Measurements from ENCODE around the gene TBC1D7. TPM values are rescaled to one million over a fixed set of nuclear protein-coding genes. Genes with fewer than 3 reads are reported as not detected.

The TBC1D7 gene
- total RNA-seq, 1 experiment from 2014 or later = 152 TPM

DNA sequence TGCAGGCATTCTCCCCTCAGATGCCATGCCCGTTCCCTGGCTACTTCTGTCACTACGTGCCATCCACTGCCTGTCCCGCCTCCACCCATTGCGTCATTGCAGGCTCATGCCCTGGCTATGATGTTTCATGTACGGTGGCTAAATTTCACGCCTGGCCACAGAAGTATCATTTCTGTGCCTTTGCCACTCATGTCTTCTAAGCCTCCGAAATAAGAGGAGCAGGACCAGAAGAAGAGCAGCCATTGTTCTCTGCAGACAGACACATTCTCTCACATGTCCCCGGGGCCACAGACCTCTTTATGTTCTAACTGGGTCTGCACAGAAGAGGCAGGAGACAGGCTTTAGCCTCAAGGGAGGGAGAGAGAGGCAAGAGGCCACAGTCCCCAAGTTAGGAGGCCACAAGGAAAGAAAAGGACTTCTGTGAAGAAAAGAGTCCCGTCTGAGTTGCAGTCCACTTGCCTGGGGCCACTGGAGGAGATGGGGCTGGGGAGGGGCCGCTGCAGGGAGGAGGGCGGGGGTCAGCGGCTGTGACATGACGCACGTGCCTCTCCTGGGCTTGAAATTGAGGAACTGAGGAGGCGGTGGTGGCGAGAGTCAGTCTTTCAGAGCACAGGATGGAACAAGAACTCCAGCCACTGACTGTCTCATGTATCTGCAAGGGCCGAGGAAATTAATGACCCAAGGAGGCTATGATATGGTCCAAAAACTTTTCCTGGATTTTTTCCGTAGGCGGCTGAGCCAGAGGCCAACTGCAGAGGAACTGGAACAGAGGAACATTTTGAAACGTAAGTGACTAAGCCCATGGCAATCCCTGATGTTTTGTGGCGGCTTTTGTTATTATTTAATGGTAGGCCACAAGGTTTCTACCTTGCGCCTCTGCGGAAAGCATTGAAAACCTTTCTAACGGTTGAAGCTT lies 55.9 kb downstream of the TBC1D7 start:
- BruUV-seq (replicated peaks) = no TSS peak
- ChIA-PET CTCF (no interaction called here), POLR2A (no interaction called here)
- Histone ChIP-seq H3K36me3 (ENCODE audit: control insufficient read depth, insufficient read depth, low read length) (no peaks in the 10 kb centered on the region), H3K9me3 (no peaks in the 10 kb centered on the region), H3K4me3 (ENCODE audit: low read depth, low read length) (no peak overlapping the region), H3K4me1 (peaks cover 47% of the 10 kb centered on the region), H3K27me3 (replicated peaks; ENCODE audit: control insufficient read depth, insufficient read depth, low read length) (no peaks in the 10 kb centered on the region)
- H3K4me3 Mint-ChIP-seq (ENCODE audit: unreplicated experiment) = peak overlapping the region; percentile 6
- intact Hi-C loops (cut with micrococcal nuclease; ENCODE audit: unreplicated experiment) = no loop called here
- DNase-seq = no peak
- no peaks in the 10 kb centered on the region for H3K36me3 Mint-ChIP-seq (ENCODE audit: insufficient read depth, unreplicated experiment)
- H3K27ac Mint-ChIP-seq (ENCODE audit: unreplicated experiment) = no peak overlapping the region
- TF ChIP-seq, protein P1, sequence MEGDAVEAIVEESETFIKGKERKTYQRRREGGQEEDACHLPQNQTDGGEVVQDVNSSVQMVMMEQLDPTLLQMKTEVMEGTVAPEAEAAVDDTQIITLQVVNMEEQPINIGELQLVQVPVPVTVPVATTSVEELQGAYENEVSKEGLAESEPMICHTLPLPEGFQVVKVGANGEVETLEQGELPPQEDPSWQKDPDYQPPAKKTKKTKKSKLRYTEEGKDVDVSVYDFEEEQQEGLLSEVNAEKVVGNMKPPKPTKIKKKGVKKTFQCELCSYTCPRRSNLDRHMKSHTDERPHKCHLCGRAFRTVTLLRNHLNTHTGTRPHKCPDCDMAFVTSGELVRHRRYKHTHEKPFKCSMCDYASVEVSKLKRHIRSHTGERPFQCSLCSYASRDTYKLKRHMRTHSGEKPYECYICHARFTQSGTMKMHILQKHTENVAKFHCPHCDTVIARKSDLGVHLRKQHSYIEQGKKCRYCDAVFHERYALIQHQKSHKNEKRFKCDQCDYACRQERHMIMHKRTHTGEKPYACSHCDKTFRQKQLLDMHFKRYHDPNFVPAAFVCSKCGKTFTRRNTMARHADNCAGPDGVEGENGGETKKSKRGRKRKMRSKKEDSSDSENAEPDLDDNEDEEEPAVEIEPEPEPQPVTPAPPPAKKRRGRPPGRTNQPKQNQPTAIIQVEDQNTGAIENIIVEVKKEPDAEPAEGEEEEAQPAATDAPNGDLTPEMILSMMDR (IDR thresholded peaks at IDR 0.05; ENCODE audit: insufficient read depth in 1 of 2, low read depth in 1 of 2, low read length in 1 of 2, severe bottlenecking in 1 of 2, unreplicated experiment in 1 of 2) = no peak
- peaks cover 35% of the 10 kb centered on the region for H3K4me1 Mint-ChIP-seq (ENCODE audit: low read depth, unreplicated experiment)
- no peaks in the 10 kb centered on the region for H3K9me3 Mint-ChIP-seq (ENCODE audit: unreplicated experiment)
- H3K27me3 Mint-ChIP-seq (ENCODE audit: insufficient read depth, unreplicated experiment) = no peaks in the 10 kb centered on the region

DNA sequence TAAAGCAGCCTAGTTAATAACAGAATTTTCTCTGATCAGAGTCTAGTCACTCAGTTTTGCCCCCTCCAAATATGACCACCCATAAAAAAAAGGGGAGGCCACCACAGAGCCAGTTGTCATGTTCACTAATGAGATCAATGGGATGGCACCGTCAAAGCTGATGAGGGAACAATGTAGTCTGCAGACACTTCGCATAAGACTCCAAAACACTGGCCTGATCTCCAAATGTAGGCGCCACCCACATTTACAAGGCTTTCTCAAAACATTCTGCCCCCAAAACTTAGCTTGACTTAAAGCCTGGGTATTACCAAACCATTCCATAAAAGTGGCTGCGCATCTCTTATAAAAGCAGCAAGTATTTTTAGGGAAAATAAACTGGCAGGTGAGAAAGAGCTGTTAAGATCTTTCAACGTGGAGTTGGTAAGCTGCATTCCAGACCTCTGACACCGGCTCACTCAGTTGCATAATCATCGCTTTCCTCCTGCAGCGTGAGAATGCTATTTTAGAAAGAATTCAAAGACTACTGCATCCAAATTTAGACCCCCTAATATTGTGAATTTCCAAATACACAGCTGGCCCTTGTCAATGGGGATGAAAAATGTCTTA lies 59.3 kb downstream of the TBC1D7 start:
- Histone ChIP-seq H3K4me1 (peaks cover 40% of the 10 kb centered on the region), H3K4me3 (ENCODE audit: low read depth, low read length) (no peak overlapping the region), H3K9me3 (no peaks in the 10 kb centered on the region), H3K27me3 (replicated peaks; ENCODE audit: control insufficient read depth, insufficient read depth, low read length) (no peaks in the 10 kb centered on the region), H3K36me3 (ENCODE audit: control insufficient read depth, insufficient read depth, low read length) (no peaks in the 10 kb centered on the region)
- CTCF ChIA-PET = no interaction called here
- H3K4me3 Mint-ChIP-seq (ENCODE audit: unreplicated experiment) = no peak overlapping the region
- POLR2A ChIA-PET = interaction anchor here (1.0 kb wide), 1 partner anchor 60 kb away, joined by 4 read pairs; the partner anchor contains the start of gene TBC1D7
- intact Hi-C loops (cut with micrococcal nuclease; ENCODE audit: unreplicated experiment) = loop anchor here (1.0 to 5.0 kb wide), 2 partner anchors 21 to 52 kb away; no protein-coding TSS in a partner anchor
- no TSS peak for BruUV-seq (replicated peaks)
- H3K27ac Mint-ChIP-seq (ENCODE audit: unreplicated experiment) = peak overlapping the region; percentile 82
- TF ChIP-seq, protein P1 (IDR thresholded peaks at IDR 0.05; ENCODE audit: insufficient read depth in 1 of 2, low read depth in 1 of 2, low read length in 1 of 2, severe bottlenecking in 1 of 2, unreplicated experiment in 1 of 2) = no peak
- H3K36me3 Mint-ChIP-seq (ENCODE audit: insufficient read depth, unreplicated experiment) = peaks cover 5% of the 10 kb centered on the region
- H3K9me3 Mint-ChIP-seq (ENCODE audit: unreplicated experiment) = peaks cover 15% of the 10 kb centered on the region
- no peaks in the 10 kb centered on the region for H3K27me3 Mint-ChIP-seq (ENCODE audit: insufficient read depth, unreplicated experiment)
- H3K4me1 Mint-ChIP-seq (ENCODE audit: low read depth, unreplicated experiment) = peaks cover 38% of the 10 kb centered on the region
- DNase-seq = peak; percentile 51 to 55

DNA sequence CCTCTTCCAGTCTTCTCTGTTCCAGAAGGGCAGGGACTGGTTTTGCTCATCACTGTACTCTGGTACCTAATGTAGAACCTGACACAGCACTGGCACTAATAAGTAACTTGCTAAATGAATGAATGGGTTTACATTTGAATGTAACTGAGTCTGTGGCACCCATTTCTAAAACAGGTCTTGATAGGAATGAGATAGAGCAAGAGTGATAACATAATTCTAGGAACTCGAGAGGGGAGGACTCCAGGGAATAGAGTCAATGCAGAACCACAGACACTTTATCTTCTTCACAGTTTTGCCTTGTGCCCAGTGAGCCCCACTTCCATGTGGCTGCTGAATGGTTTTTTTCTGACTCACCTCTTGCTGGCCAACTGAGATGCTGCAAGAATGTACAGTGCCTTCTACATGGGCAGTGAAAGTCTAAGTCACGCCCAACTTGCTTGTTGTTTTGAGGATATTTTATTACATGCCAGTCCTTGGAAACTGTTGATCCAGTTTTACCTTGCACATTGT lies 61.1 kb downstream of the TBC1D7 start:
- Mint-ChIP-seq H3K4me3 (ENCODE audit: unreplicated experiment) (no peak overlapping the region), H3K4me1 (ENCODE audit: low read depth, unreplicated experiment) (peaks cover 30% of the 10 kb centered on the region), H3K36me3 (ENCODE audit: insufficient read depth, unreplicated experiment) (peaks cover 5% of the 10 kb centered on the region), H3K27me3 (ENCODE audit: insufficient read depth, unreplicated experiment) (no peaks in the 10 kb centered on the region), H3K27ac (ENCODE audit: unreplicated experiment) (peak overlapping the region; percentile 58), H3K9me3 (ENCODE audit: unreplicated experiment) (peaks cover 15% of the 10 kb centered on the region)
- CTCF ChIA-PET = no interaction called here
- TF ChIP-seq, protein P1 (IDR thresholded peaks at IDR 0.05; ENCODE audit: insufficient read depth in 1 of 2, low read depth in 1 of 2, low read length in 1 of 2, severe bottlenecking in 1 of 2, unreplicated experiment in 1 of 2) = no peak
- Histone ChIP-seq H3K36me3 (ENCODE audit: control insufficient read depth, insufficient read depth, low read length) (no peaks in the 10 kb centered on the region), H3K27me3 (replicated peaks; ENCODE audit: control insufficient read depth, insufficient read depth, low read length) (no peaks in the 10 kb centered on the region), H3K4me1 (peaks cover 42% of the 10 kb centered on the region), H3K9me3 (no peaks in the 10 kb centered on the region), H3K4me3 (ENCODE audit: low read depth, low read length) (no peak overlapping the region)
- BruUV-seq (replicated peaks) = no TSS peak
- POLR2A ChIA-PET = no interaction called here
- intact Hi-C loops (cut with micrococcal nuclease; ENCODE audit: unreplicated experiment) = loop anchor here (5.0 kb wide), 1 partner anchor 50 kb away; no protein-coding TSS in a partner anchor
- no peak for DNase-seq

All from Caco-2 (cell line).